CD4-positive, alpha-beta T cell treated with Interleukin-12 subunit alpha and Interleukin-12 subunit beta, for 1 hour (primary cell): ENCODE results near the gene ASCL1.

Source experiments
- DNase-seq: peaks from one replicate; pipeline ENCODE4 v3.0.0-alpha.2; 2020

Gene ASCL1

GRCh38 chr12:102980350-102980749 is 22.9 kb downstream of the ASCL1 start:
- DNase-seq, result no peak

- DNase-seq, result no peak
Measured at GRCh38 chr12:102990419-102990818, 32.9 kb downstream of the ASCL1 start.

- DNase-seq, result no peak
Measured at GRCh38 chr12:102992297-102992696, 34.8 kb downstream of the ASCL1 start.

- DNase-seq, result no peak
Measured at GRCh38 chr12:102992720-102993119, 35.2 kb downstream of the ASCL1 start.

DNA sequence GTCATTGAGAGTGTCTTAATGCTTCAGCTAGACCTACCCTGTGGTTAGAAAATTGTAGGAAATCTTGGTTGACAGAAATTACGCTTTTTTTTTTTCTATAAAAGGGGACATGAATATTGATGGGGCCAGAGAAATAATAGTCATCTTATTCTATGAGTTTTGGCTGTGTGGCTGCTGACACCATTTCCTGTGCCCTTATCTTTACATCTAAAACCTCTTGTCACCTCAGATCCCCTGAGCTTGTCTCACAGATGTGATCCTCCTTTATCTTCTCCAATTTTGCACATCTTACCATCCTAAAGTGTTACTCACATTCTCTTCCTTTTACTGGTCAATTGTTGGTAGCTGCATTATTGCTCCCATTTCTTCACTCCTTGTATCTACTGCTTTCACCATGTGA is 36.1 kb downstream of the ASCL1 start:
- DNase-seq, result no peak

DNA sequence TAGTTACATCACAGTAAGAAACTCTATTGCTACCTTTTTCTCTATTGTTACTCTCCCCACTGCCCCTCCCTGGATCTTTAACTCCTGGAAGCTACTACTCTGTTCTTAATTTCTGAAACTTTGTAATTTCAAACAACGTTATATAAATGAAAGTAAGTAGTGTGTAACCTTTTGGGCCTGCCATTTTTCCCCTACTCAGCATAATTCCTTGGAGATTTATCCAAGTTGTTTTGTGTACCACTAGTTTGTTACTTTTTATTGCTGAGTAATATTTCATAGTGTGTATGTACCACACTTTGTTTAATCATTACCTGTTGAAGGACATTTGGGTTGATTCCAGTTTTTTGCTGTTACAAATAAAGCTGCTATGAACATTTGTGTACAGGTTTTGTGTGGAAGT is 37.9 kb downstream of the ASCL1 start:
- DNase-seq, result no peak
